ENCODE measurements around the gene ORC5.

The ORC5 gene

DNA sequence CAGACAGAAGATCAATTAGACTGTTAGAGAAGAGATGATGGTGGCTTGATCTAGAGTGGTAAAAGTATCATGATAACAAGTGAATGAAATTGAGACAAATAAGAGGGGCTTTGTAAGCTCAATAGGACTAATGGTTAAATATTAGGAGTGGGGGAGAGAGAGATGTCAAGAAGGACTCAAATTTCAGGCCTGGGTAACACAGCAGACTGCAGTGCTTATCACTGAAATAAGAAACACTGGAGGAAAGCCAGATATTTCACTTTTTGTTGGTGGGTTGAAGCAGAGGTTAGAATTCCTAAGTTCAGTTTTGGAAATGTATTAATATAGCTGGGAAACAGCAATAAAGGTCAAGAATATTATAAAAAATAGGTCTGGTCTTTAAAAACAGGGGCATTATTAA is 74.6 kb downstream of the ORC5 start:
- H3K4me3 ChIP-seq (ENCODE audit: low read depth, low read length): no peak overlapping the region
- CTCF ChIA-PET: interaction anchor here (0.7 to 1.4 kb wide), 3 partner anchors 10 to 559 kb away, joined by 3 to 4 read pairs (median 3); no protein-coding TSS in a partner anchor
- POLR2A ChIA-PET: no interaction called here
- TF ChIP-seq CTCF (IDR thresholded peaks at IDR 0.05; ENCODE audit: insufficient read depth, low read length, missing control alignments): no peak
- no peak for DNase-seq (ENCODE audit: low read depth, low spot score)

DNA sequence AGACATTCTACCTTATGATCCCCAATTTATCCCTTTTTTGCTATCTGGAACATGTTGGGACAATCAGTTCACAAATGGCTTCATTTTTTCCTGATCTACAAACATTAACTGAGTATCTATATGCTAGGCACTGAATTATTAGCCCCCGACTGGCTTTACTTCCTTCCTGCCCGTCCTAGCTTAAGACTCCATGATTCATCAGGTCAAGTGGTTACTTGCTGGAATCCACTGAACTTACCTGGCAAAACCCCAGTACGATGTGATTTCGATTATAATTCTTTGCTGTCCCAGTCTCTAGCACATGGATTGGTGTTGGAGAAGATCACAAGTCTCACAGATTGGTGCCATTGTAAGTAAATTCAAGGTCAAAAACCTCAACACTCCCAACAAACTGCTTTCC is 77.1 kb downstream of the ORC5 start:
- DNase-seq (ENCODE audit: low read depth, low spot score): no peak
- POLR2A ChIA-PET: no interaction called here
- CTCF ChIA-PET: interaction anchor here (1.0 to 1.3 kb wide), 3 partner anchors 8 to 34 kb away, joined by 3 to 4 read pairs (median 3); no protein-coding TSS in a partner anchor
- TF ChIP-seq CTCF (IDR thresholded peaks at IDR 0.05; ENCODE audit: insufficient read depth, low read length, missing control alignments): no peak
- H3K4me3 ChIP-seq (ENCODE audit: low read depth, low read length): no peak overlapping the region

GRCh38 chr7:104127204-104127603 is 80.6 kb downstream of the ORC5 start:
- no peak for DNase-seq (ENCODE audit: low read depth, low spot score)
- POLR2A ChIA-PET: interaction anchor here (0.7 kb wide), 1 partner anchor 37 kb away, joined by 5 read pairs; no protein-coding TSS in a partner anchor
- H3K4me3 ChIP-seq (ENCODE audit: low read depth, low read length): no peak overlapping the region
- CTCF ChIA-PET: no interaction called here
- TF ChIP-seq CTCF (IDR thresholded peaks at IDR 0.05; ENCODE audit: insufficient read depth, low read length, missing control alignments): no peak

GRCh38 chr7:104126411-104126841 is 81.4 kb downstream of the ORC5 start:
- no peak for DNase-seq (ENCODE audit: low read depth, low spot score)
- TF ChIP-seq CTCF (IDR thresholded peaks at IDR 0.05; ENCODE audit: insufficient read depth, low read length, missing control alignments): no peak
- no peak overlapping the region for H3K4me3 ChIP-seq (ENCODE audit: low read depth, low read length)
- ChIA-PET POLR2A (no interaction called here), CTCF (no interaction called here)

GRCh38 chr7:104124893-104125477 is 82.8 kb downstream of the ORC5 start:
- no peak for TF ChIP-seq CTCF (IDR thresholded peaks at IDR 0.05; ENCODE audit: insufficient read depth, low read length, missing control alignments)
- DNase-seq (ENCODE audit: low read depth, low spot score): no peak
- ChIA-PET CTCF (no interaction called here), POLR2A (no interaction called here)
- H3K4me3 ChIP-seq (ENCODE audit: low read depth, low read length): no peak overlapping the region

- ChIA-PET POLR2A (no interaction called here), CTCF (no interaction called here)
- no peak for TF ChIP-seq CTCF (IDR thresholded peaks at IDR 0.05; ENCODE audit: insufficient read depth, low read length, missing control alignments)
- DNase-seq (ENCODE audit: low read depth, low spot score): no peak
- H3K4me3 ChIP-seq (ENCODE audit: low read depth, low read length): no peak overlapping the region
Observed at GRCh38 chr7:104124469-104124868, 83.3 kb downstream of the ORC5 start.

Data from AG04449 (cell line).